Measurements from ENCODE around the gene HOXA4.

HOXA4 gene

GRCh38 chr7:27142580-27143022 is 12.0 kb upstream of the HOXA4 start:
- in situ Hi-C loops (cut with MboI; ENCODE audit: low pct_unique_long_range_greater_than_20kb, low sequenced_read_pairs), result no loop called here
- no peak for DNase-seq

- in situ Hi-C loops (cut with MboI; ENCODE audit: low pct_unique_long_range_greater_than_20kb, low sequenced_read_pairs), result no loop called here
- DNase-seq, result no peak
Measured at GRCh38 chr7:27141923-27142579, 11.5 kb upstream of the HOXA4 start.

- DNase-seq, result no peak
Measured at GRCh38 chr7:27141137-27141922, 10.8 kb upstream of the HOXA4 start.

GRCh38 chr7:27140126-27140857 is 9.7 kb upstream of the HOXA4 start:
- DNase-seq, result no peak
- in situ Hi-C loops (cut with MboI; ENCODE audit: low pct_unique_long_range_greater_than_20kb, low sequenced_read_pairs), result no loop called here

More at GRCh38 chr7:27141137-27141922, 10.8 kb upstream of the HOXA4 start:
- in situ Hi-C loops (cut with MboI; ENCODE audit: low pct_unique_long_range_greater_than_20kb, low sequenced_read_pairs), result no loop called here

- no peak for DNase-seq
- in situ Hi-C loops (cut with MboI; ENCODE audit: low pct_unique_long_range_greater_than_20kb, low sequenced_read_pairs), result no loop called here
Measured at GRCh38 chr7:27139334-27140125, 9.0 kb upstream of the HOXA4 start.

- in situ Hi-C loops (cut with MboI; ENCODE audit: low pct_unique_long_range_greater_than_20kb, low sequenced_read_pairs), result no loop called here
- DNase-seq, result no peak
Measured at GRCh38 chr7:27138985-27139333, 8.4 kb upstream of the HOXA4 start.

- DNase-seq, result no peak
- in situ Hi-C loops (cut with MboI; ENCODE audit: low pct_unique_long_range_greater_than_20kb, low sequenced_read_pairs), result no loop called here
Measured at GRCh38 chr7:27138472-27138871, 7.9 kb upstream of the HOXA4 start.

GRCh38 chr7:27137640-27138315 is 7.2 kb upstream of the HOXA4 start:
- in situ Hi-C loops (cut with MboI; ENCODE audit: low pct_unique_long_range_greater_than_20kb, low sequenced_read_pairs), result no loop called here
- DNase-seq, result no peak

GRCh38 chr7:27134392-27134791 is 3.8 kb upstream of the HOXA4 start:
- in situ Hi-C loops (cut with MboI; ENCODE audit: low pct_unique_long_range_greater_than_20kb, low sequenced_read_pairs), result no loop called here
- DNase-seq, result peak; percentile 24

- no peak for DNase-seq
- in situ Hi-C loops (cut with MboI; ENCODE audit: low pct_unique_long_range_greater_than_20kb, low sequenced_read_pairs), result no loop called here
Measured at GRCh38 chr7:27133409-27134231, 3.1 kb upstream of the HOXA4 start.

- in situ Hi-C loops (cut with MboI; ENCODE audit: low pct_unique_long_range_greater_than_20kb, low sequenced_read_pairs), result no loop called here
- DNase-seq, result no peak
Measured at GRCh38 chr7:27132978-27133377, 2.4 kb upstream of the HOXA4 start.

GRCh38 chr7:27132214-27132613 is 1.7 kb upstream of the HOXA4 start:
- in situ Hi-C loops (cut with MboI; ENCODE audit: low pct_unique_long_range_greater_than_20kb, low sequenced_read_pairs), result no loop called here

GRCh38 chr7:27131390-27131819 is 848 bp upstream of the HOXA4 start:
- in situ Hi-C loops (cut with MboI; ENCODE audit: low pct_unique_long_range_greater_than_20kb, low sequenced_read_pairs), result no loop called here
- DNase-seq, result no peak

More at GRCh38 chr7:27132214-27132613, 1.7 kb upstream of the HOXA4 start:
- DNase-seq, result no peak

GRCh38 chr7:27129729-27130539 is 623 bp downstream of the HOXA4 start:
- in situ Hi-C loops (cut with MboI; ENCODE audit: low pct_unique_long_range_greater_than_20kb, low sequenced_read_pairs), result no loop called here
- no peak for DNase-seq

- in situ Hi-C loops (cut with MboI; ENCODE audit: low pct_unique_long_range_greater_than_20kb, low sequenced_read_pairs), result no loop called here
Measured at GRCh38 chr7:27128776-27129728, 1.5 kb downstream of the HOXA4 start.

GRCh38 chr7:27128034-27128433 is 2.5 kb downstream of the HOXA4 start:
- in situ Hi-C loops (cut with MboI; ENCODE audit: low pct_unique_long_range_greater_than_20kb, low sequenced_read_pairs), result no loop called here
- DNase-seq, result no peak

More at GRCh38 chr7:27128776-27129728, 1.5 kb downstream of the HOXA4 start:
- no peak for DNase-seq

Measured in KBM-7 (cell line).